DOHH2 (cell line): ENCODE data around the gene CPD.
"Not testable (repeated sequence)": the region's sequence is repeated elsewhere in the genome, so short reads cannot be mapped to it uniquely, and the experiment has no call there.

Source experiments
- EZH2phosphoT487 ChIP-seq: fragments of 200-600 bp; sonication (generic); IDR thresholded peaks from 2 replicates; pipeline ENCODE4 v1.6.1; 2017; ENCODE audit warnings: borderline replicate concordance, mild to moderate bottlenecking, antibody characterized with exemption, low read length, moderate library complexity, mixed read lengths
- TF ChIP-seq, protein P1 (sequence below): fragments of 200-600 bp; sonication (generic); IDR thresholded peaks from one replicate; pipeline ENCODE4 v1.5.1; 2014; ENCODE audit warnings: antibody characterized with exemption, mild to moderate bottlenecking, low read depth, low read length; ENCODE audit not compliant: poor library complexity, severe bottlenecking

- TF ChIP-seq, protein P1, sequence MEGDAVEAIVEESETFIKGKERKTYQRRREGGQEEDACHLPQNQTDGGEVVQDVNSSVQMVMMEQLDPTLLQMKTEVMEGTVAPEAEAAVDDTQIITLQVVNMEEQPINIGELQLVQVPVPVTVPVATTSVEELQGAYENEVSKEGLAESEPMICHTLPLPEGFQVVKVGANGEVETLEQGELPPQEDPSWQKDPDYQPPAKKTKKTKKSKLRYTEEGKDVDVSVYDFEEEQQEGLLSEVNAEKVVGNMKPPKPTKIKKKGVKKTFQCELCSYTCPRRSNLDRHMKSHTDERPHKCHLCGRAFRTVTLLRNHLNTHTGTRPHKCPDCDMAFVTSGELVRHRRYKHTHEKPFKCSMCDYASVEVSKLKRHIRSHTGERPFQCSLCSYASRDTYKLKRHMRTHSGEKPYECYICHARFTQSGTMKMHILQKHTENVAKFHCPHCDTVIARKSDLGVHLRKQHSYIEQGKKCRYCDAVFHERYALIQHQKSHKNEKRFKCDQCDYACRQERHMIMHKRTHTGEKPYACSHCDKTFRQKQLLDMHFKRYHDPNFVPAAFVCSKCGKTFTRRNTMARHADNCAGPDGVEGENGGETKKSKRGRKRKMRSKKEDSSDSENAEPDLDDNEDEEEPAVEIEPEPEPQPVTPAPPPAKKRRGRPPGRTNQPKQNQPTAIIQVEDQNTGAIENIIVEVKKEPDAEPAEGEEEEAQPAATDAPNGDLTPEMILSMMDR = not testable (repeated sequence)
- not testable (repeated sequence) for TF ChIP-seq EZH2phosphoT487
These were observed 67.9 kb downstream of the CPD start for GRCh38 chr17:30446640-30447039.
